ENCODE results near the gene BBOF1.

Gene BBOF1

DNA sequence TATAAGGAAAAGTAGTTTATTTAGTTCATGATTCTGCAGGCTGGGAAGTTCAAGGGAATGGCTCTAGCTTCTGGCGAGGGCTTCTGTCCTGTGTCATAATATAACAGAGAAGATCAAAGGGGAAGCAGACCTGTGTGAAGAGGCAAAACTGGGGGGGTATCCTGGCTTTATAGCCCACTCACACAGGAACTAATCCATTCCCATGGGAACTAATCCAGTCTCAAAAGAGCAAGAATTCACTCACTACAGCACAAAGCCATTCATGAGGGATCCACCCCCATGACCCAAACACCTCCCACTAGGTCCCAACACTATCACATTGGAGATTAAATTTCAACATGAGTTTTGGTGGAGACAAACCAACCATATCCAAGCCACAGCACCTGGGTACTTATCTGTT is 58.3 kb downstream of the BBOF1 start:
- no peak overlapping the region for H3K27ac ChIP-seq
- POLR2A ChIA-PET (ENCODE audit: low non-redundant PET): no interaction called here
- DNase-seq (ENCODE audit: low spot score): no peak
- CTCF ChIA-PET: no interaction called here
- TF ChIP-seq CTCF (conservative IDR thresholded peaks at IDR 0.05; ENCODE audit: low read depth): no peak

- CTCF ChIA-PET: no interaction called here
- DNase-seq (ENCODE audit: low spot score): no peak
- POLR2A ChIA-PET (ENCODE audit: low non-redundant PET): no interaction called here
- TF ChIP-seq CTCF (conservative IDR thresholded peaks at IDR 0.05; ENCODE audit: low read depth): no peak
- H3K27ac ChIP-seq: no peak overlapping the region
These were observed 61.8 kb downstream of the BBOF1 start for GRCh38 chr14:74080820-74081460.

DNA sequence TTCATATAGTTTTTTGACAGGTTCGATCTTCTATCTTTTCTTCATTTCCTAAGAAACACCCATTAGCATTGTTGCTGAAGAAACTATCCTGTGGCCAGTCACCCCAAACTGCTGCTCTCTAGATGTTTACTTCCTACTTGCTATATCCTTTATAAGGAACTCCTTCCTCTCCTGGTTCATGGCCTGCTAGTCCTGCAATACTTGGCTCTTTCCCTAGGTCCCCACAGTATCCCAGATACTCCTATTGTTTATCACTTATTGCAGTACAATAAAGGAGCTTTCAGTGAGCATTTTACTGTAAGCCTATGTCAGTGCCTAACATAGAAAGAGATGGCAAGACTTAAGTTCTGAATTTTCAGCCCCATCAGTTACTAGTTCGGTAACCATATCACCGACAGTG is 62.3 kb downstream of the BBOF1 start:
- ChIA-PET CTCF (no interaction called here), POLR2A (ENCODE audit: low non-redundant PET) (no interaction called here)
- no peak for DNase-seq (ENCODE audit: low spot score)
- no peak overlapping the region for H3K27ac ChIP-seq
- TF ChIP-seq CTCF (conservative IDR thresholded peaks at IDR 0.05; ENCODE audit: low read depth): no peak

- DNase-seq (ENCODE audit: low spot score): no peak
- POLR2A ChIA-PET (ENCODE audit: low non-redundant PET): no interaction called here
- CTCF ChIA-PET: no interaction called here
- TF ChIP-seq CTCF (conservative IDR thresholded peaks at IDR 0.05; ENCODE audit: low read depth): no peak
- H3K27ac ChIP-seq: no peak overlapping the region
These were observed 64.0 kb downstream of the BBOF1 start for GRCh38 chr14:74083161-74083560.

- H3K27ac ChIP-seq: peak overlapping the region; percentile 77
- POLR2A ChIA-PET (ENCODE audit: low non-redundant PET): no interaction called here
- no peak for DNase-seq (ENCODE audit: low spot score)
- CTCF ChIA-PET: no interaction called here
- no peak for TF ChIP-seq CTCF (conservative IDR thresholded peaks at IDR 0.05; ENCODE audit: low read depth)
These were observed 64.7 kb downstream of the BBOF1 start for GRCh38 chr14:74083784-74084276.

GRCh38 chr14:74084277-74085046 is 65.3 kb downstream of the BBOF1 start, which contains the start of the genes ALDH6A1 and LIN52:
Gene ALDH6A1 (minus strand): TSS chr14:74084453. CDS start chr14:74084394, 59 bp downstream.
Gene LIN52 (plus strand): TSS chr14:74084956. CDS start chr14:74084975, 19 bp downstream.
- peak; percentile 100 for DNase-seq (ENCODE audit: low spot score)
- ChIA-PET CTCF (interaction anchor here (1.1 kb wide), 1 partner anchor 27 kb away, joined by 6 read pairs; no protein-coding TSS in a partner anchor), POLR2A (ENCODE audit: low non-redundant PET) (no interaction called here)
- H3K27ac ChIP-seq: peak within 1 kb of the TSS; percentile 77
- no peak for TF ChIP-seq CTCF (conservative IDR thresholded peaks at IDR 0.05; ENCODE audit: low read depth)
